K562 (cell line): ENCODE data around the gene POLK. TPM values are rescaled to one million over a fixed set of nuclear protein-coding genes. Genes with fewer than 3 reads are reported as not detected.

Experiments used
- BHLHE40 ChIP-seq: IDR thresholded peaks from 2 replicates; pipeline ENCODE4 v1.6.1; 2011; ENCODE audit warnings: low read length, improper control_type of control experiment
- CHD1 ChIP-seq: fragments of 200-600 bp; sonication (generic); IDR thresholded peaks from one replicate; pipeline ENCODE4 v1.6.1; 2012; ENCODE audit warnings: mild to moderate bottlenecking, moderate library complexity, low read length, inconsistent platforms
- DACH1 ChIP-seq: fragments of 450-650 bp; IDR thresholded peaks from 2 replicates; pipeline ENCODE4 v1.6.1; 2018; ENCODE audit not compliant: partially characterized antibody
- MTA3 ChIP-seq: fragments of 450-650 bp; formaldehyde crosslinking; IDR thresholded peaks from 2 replicates; pipeline ENCODE4 v1.6.1; 2017; ENCODE audit warnings: mild to moderate bottlenecking, borderline replicate concordance
- NONO ChIP-seq, 2 experiments: fragments of 200-400 bp in 1 of 2; fragments of 450-650 bp in 1 of 2; formaldehyde crosslinking in 1 of 2; IDR thresholded peaks; 2 replicates each; pipeline ENCODE4 v1.6.1; 2017; ENCODE audit warnings: low read depth in 2 of 2, mild to moderate bottlenecking in 2 of 2, moderate library complexity in 2 of 2, low read length in 1 of 2
- RNF219 ChIP-seq: fragments of 250-450 bp; sonication (Bioruptor Pico); IDR thresholded peaks from 2 replicates; pipeline ENCODE4 v1.5.0; 2022; ENCODE audit warnings: mild to moderate bottlenecking
- SETDB1 ChIP-seq: IDR thresholded peaks from one replicate; pipeline ENCODE4 v1.6.1; 2012; ENCODE audit warnings: low read length, control low read depth, inconsistent platforms
- ZBTB7A ChIP-seq: IDR thresholded peaks from 2 replicates; pipeline ENCODE4 v1.6.1; 2011; ENCODE audit warnings: low read depth, mild to moderate bottlenecking, low read length, moderate library complexity, borderline replicate concordance; ENCODE audit not compliant: control insufficient read depth
- ZNF695 ChIP-seq: fragments of 450-650 bp; formaldehyde crosslinking; IDR thresholded peaks from 2 replicates; pipeline ENCODE4 v1.4.0; 2020; ENCODE audit warnings: mild to moderate bottlenecking, moderate library complexity
- ZSCAN29 ChIP-seq: fragments of 450-650 bp; IDR thresholded peaks from 2 replicates; pipeline ENCODE4 v1.6.1; 2017
- polyA plus RNA-seq, 8 experiments: library from polyadenylated mRNA; depleted of rRNA in 4 of 8; stranded (reverse) in 5 of 8; unstranded in 3 of 8; fragments of >200 nt; fragmentation: Nextera tagmentation in 2 of 8; fragmentation: Illumina TruSeq in 1 of 8; extraction: Ambion mirVana in 2 of 8; extraction: Trizol in 1 of 8; gene quantifications; 2 replicates each; pipeline versions ENCODE4 v1.2.1 to v1.2.3, GENCODE V29; 2011 to 2014; ENCODE audit warnings: inconsistent platforms in 1 of 8, missing spikeins in 1 of 8
- total RNA-seq, 7 experiments: library from RNA; depleted of rRNA in 6 of 7; stranded (reverse); fragments of >200 nt in 6 of 7; fragmentation: Illumina TruSeq in 2 of 7; extraction: Trizol in 2 of 7; gene quantifications; 2 replicates each; pipeline versions ENCODE4 v1.2.1 to v1.2.3, GENCODE V29; 2011 to 2021; ENCODE audit warnings: low replicate concordance in 1 of 7
- TF ChIP-seq, protein P1 (sequence below): sonication (generic); formaldehyde crosslinking; IDR thresholded peaks from 2 replicates; pipeline ENCODE4 v1.8.0; 2022; ENCODE audit warnings: mild to moderate bottlenecking, missing genetic modification reagents
- TF ChIP-seq, protein P2 (sequence below): fragments of 450-650 bp; formaldehyde crosslinking; IDR thresholded peaks from 2 replicates; pipeline ENCODE4 v1.4.0; 2020; ENCODE audit warnings: mild to moderate bottlenecking, moderate library complexity

The POLK gene
- total and polyA plus RNA-seq, 9 of the 15 experiments (the other 6 are each of a cell fraction or from before 2014, with no cell fraction given): 6.1 to 31.6 (median 16.5) TPM

DNA sequence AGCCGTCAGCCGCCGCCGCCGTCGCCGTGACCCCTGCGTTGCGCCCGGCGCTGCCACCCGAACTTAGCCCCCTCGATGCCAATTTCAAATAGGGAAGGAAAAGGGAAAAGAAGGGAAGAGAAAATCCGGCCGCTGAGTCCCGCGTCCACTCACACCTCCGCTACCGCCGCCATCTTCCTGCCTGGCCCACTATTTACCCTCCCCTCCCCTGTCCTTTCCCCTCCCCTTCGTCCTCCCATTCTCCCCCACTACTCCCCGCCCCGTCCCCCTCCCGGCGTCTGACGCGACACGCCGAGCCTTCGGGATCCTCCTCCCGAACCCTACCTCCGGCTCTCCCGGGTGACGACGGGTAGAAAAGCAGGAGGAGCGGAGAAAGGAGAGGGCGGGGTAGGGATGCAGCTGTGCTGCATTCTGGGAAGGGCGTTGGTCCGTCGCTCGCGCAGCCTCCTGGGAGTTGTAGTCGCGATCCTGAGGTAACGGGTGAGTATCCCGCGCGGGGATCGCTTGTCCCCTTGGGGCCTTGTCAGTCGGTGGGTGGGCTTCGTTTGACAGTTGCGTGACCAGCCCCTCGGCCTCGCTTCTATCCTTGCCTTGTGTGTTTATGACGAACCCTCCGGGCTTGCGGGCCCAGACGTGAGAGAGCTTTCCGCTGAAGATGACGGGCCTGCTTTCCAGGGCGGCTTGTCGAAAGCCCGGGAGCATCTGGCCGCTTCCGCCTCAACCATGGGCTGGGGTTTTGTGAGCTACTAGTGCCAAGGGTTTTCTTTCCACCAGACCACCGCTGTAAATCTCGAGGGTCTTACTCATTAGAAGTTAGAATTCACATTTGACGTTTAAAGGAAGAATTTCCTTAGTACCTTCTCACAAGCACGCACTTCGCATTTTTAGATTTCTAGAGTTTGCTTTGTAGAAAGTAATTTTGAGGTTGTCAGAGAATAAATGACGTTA is at the start of gene POLK, which contains the start of gene CERT1 (continued):
- peak; percentile 79; the same call in 1 of the 2 replicates for TF ChIP-seq ZBTB7A
- TF ChIP-seq, protein P1, sequence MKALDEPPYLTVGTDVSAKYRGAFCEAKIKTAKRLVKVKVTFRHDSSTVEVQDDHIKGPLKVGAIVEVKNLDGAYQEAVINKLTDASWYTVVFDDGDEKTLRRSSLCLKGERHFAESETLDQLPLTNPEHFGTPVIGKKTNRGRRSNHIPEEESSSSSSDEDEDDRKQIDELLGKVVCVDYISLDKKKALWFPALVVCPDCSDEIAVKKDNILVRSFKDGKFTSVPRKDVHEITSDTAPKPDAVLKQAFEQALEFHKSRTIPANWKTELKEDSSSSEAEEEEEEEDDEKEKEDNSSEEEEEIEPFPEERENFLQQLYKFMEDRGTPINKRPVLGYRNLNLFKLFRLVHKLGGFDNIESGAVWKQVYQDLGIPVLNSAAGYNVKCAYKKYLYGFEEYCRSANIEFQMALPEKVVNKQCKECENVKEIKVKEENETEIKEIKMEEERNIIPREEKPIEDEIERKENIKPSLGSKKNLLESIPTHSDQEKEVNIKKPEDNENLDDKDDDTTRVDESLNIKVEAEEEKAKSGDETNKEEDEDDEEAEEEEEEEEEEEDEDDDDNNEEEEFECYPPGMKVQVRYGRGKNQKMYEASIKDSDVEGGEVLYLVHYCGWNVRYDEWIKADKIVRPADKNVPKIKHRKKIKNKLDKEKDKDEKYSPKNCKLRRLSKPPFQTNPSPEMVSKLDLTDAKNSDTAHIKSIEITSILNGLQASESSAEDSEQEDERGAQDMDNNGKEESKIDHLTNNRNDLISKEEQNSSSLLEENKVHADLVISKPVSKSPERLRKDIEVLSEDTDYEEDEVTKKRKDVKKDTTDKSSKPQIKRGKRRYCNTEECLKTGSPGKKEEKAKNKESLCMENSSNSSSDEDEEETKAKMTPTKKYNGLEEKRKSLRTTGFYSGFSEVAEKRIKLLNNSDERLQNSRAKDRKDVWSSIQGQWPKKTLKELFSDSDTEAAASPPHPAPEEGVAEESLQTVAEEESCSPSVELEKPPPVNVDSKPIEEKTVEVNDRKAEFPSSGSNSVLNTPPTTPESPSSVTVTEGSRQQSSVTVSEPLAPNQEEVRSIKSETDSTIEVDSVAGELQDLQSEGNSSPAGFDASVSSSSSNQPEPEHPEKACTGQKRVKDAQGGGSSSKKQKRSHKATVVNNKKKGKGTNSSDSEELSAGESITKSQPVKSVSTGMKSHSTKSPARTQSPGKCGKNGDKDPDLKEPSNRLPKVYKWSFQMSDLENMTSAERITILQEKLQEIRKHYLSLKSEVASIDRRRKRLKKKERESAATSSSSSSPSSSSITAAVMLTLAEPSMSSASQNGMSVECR: peak; percentile 81
- peak; percentile 84 for TF ChIP-seq SETDB1
- no peak for TF ChIP-seq RNF219 (CRISPR knock-in tag)
- no peak for TF ChIP-seq ZNF695 (CRISPR knock-in tag)
- TF ChIP-seq NONO (IDR thresholded peaks at IDR 0.05; ENCODE audit: low read depth in 2 of 2, low read length in 1 of 2): no peak
- TF ChIP-seq, protein P2, sequence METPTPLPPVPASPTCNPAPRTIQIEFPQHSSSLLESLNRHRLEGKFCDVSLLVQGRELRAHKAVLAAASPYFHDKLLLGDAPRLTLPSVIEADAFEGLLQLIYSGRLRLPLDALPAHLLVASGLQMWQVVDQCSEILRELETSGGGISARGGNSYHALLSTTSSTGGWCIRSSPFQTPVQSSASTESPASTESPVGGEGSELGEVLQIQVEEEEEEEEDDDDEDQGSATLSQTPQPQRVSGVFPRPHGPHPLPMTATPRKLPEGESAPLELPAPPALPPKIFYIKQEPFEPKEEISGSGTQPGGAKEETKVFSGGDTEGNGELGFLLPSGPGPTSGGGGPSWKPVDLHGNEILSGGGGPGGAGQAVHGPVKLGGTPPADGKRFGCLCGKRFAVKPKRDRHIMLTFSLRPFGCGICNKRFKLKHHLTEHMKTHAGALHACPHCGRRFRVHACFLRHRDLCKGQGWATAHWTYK: peak; percentile 63; the same call in 1 of the 2 replicates
- TF ChIP-seq CHD1: no peak
- no peak for TF ChIP-seq DACH1
- TF ChIP-seq MTA3: no peak; the same call in 1 of the 2 replicates
- no peak for TF ChIP-seq BHLHE40
- TF ChIP-seq ZSCAN29: no peak
